ENCODE results near the gene KIF18B. TPM values are rescaled to one million over a fixed set of nuclear protein-coding genes. Genes with fewer than 3 reads are reported as not detected.

KIF18B gene
- polyA plus RNA-seq, 1 donor, result 7.7 TPM

DNA sequence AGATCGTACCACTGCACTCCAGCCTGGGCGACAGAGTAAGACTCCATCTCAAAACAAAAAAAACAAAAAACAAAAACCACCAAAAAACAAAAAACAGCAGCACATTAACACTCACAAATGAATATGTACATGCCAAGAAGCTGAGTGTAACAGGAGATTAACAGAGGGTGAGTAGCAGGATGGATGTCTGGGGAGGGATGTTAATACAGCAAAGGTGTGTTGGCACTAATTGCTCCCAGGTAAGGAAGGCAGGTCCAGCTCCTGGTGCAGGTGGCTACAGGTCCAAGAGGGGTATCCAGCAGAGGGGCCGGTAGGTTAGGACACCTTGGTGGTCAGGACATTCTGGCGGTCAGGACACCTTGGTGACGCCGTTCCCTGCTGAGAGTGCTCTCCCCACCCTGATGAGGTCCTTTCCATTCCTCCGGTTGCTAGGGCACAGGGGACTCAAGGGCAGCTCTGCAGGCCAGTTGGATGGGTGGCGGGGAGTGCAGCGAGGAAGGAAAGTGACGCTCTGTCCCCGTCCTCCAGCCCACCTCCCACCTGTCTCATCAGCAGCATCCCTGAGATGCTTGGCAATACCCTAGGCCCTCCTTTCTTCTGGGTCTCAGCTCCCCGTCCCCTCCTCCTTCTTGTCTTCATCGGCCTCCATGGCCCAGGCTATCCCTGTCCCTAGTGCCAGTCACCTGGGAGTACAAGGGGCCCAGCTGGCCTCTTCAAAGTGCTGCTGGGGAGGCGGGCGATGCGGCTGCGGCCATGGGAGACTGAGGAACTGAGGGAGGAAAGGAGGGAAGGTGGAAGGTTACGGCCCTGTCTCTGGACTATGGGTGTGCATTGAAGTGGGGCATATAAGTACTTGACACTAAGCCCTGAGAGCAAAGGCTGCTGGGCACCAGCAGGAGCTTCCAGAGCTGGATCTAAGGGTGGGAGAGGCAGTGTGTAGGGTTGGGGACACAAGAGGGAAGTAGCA lies 21.6 kb downstream of the KIF18B start:
- Histone ChIP-seq H3K36me3 (ENCODE audit: control insufficient read depth, insufficient read depth, low read length) (peaks cover 23% of the 10 kb centered on the region), H3K27ac (ENCODE audit: low read length) (no peak overlapping the region), H3K27me3 (ENCODE audit: control insufficient read depth, insufficient read depth, low read length) (peaks cover 17% of the 10 kb centered on the region), H3K4me3 (ENCODE audit: low read length) (no peak overlapping the region), H3K4me1 (ENCODE audit: control insufficient read depth, insufficient read depth, low read length) (no peaks in the 10 kb centered on the region), H3K9me3 (ENCODE audit: control insufficient read depth, low read depth, low read length) (no peaks in the 10 kb centered on the region)
- DNase-seq, result no peak
- WGBS (ENCODE audit: insufficient coverage, low lambda C conversion rate), result 100% methylated on average over 2 of the region's 18 CpGs

DNA sequence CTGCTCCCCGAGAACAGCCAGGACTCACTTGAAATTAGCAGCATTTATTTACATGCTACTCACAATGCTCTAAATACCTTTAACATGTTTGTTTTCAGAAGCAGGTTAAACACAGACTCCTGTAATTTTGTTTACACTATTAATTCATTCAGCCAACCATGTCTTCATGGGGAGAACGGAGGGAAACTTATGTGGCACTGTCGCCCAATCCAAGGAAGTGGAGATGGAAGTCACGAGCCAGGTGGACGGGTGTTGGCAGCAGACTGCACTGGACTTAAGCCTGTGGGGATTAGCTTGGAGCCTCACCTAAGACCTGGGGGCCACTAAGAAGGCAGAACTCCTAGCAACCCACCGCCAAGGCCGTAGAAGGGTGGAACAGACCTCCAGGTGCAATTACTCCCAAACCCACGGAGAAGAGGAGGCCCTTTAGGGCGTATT lies 23.4 kb downstream of the KIF18B start:
- DNase-seq, result peak in 1 of 2 donors; percentile 24
- WGBS (ENCODE audit: insufficient coverage, low lambda C conversion rate), result no CpG with 5 or more reads among the region's 9 CpGs

DNA sequence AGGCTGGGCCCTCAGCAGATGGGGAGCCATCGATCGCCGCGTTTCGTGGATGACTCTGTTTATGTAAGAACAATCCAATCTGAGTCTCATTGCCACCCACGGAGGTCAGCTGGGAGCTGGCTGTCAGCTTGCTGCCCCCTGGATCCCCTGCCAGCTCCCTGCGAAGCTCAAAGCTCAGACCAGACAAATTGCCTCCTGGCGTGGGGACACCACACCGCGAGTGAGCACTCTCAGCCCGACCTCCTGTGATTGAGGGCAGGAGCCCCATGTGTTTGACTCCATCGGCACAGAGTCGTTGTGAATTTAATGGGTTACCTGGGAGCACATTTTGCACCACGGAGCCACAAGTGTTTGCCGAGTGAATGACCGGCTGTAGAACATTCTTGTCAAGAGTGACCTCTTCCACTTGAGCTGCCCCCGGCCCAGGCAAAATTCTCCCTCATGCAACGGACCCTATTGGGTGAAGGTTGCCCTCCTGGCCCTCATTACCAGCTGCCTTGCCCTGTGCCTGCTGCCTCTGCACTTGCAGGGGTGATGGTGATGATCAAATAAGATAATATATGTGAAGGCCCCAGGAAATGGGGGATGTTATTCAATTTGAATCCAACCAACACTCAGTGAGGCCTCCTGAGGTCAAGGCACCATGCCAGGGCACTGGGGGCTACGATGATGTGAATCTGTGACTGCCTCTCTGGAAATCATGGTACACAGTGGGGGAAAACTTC lies 24.7 kb downstream of the KIF18B start:
- no peaks in the 10 kb centered on the region for H3K4me1 ChIP-seq (ENCODE audit: control insufficient read depth, insufficient read depth, low read length)
- peaks cover 15% of the 10 kb centered on the region for H3K36me3 ChIP-seq (ENCODE audit: control insufficient read depth, insufficient read depth, low read length)
- no peak overlapping the region for H3K27ac ChIP-seq (ENCODE audit: low read length)
- no peak for DNase-seq
- no CpG with 5 or more reads among the region's 19 CpGs for WGBS (ENCODE audit: insufficient coverage, low lambda C conversion rate)
- no peaks in the 10 kb centered on the region for H3K9me3 ChIP-seq (ENCODE audit: control insufficient read depth, low read depth, low read length)
- H3K4me3 ChIP-seq (ENCODE audit: low read length), result no peak overlapping the region
- H3K27me3 ChIP-seq (ENCODE audit: control insufficient read depth, insufficient read depth, low read length), result peaks cover 23% of the 10 kb centered on the region

More for the DNA sequence above, 23.4 kb downstream of the KIF18B start:
- Histone ChIP-seq H3K27ac (ENCODE audit: low read length) (no peak overlapping the region), H3K36me3 (ENCODE audit: control insufficient read depth, insufficient read depth, low read length) (peaks cover 17% of the 10 kb centered on the region), H3K4me1 (ENCODE audit: control insufficient read depth, insufficient read depth, low read length) (no peaks in the 10 kb centered on the region), H3K27me3 (ENCODE audit: control insufficient read depth, insufficient read depth, low read length) (peaks cover 23% of the 10 kb centered on the region), H3K4me3 (ENCODE audit: low read length) (no peak overlapping the region), H3K9me3 (ENCODE audit: control insufficient read depth, low read depth, low read length) (no peaks in the 10 kb centered on the region)

DNA sequence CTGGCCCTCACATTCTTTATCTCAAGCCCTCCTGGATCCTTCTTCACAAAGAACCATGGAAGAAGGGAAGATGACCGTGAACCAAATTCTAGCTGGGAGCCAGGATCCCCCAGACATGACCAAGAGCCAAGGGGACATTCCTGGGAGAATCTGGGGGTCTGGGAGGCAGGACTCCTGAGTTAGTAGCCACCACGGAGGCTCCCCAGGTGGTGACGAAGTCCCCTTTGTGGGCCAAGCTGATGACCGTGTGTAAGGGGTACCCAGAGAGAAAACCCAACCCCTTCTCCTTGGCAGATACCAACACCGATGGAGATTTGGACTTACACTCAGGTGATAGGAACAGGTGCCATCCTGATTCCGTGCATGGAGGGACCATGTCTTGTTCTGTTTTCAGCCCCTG lies 25.4 kb downstream of the KIF18B start:
- Histone ChIP-seq H3K9me3 (ENCODE audit: control insufficient read depth, low read depth, low read length) (no peaks in the 10 kb centered on the region), H3K27ac (ENCODE audit: low read length) (no peak overlapping the region), H3K27me3 (ENCODE audit: control insufficient read depth, insufficient read depth, low read length) (peaks cover 23% of the 10 kb centered on the region), H3K4me1 (ENCODE audit: control insufficient read depth, insufficient read depth, low read length) (no peaks in the 10 kb centered on the region), H3K36me3 (ENCODE audit: control insufficient read depth, insufficient read depth, low read length) (peaks cover 7% of the 10 kb centered on the region), H3K4me3 (ENCODE audit: low read length) (no peak overlapping the region)
- WGBS (ENCODE audit: insufficient coverage, low lambda C conversion rate), result no CpG with 5 or more reads among the region's 6 CpGs
- DNase-seq, result no peak

DNA sequence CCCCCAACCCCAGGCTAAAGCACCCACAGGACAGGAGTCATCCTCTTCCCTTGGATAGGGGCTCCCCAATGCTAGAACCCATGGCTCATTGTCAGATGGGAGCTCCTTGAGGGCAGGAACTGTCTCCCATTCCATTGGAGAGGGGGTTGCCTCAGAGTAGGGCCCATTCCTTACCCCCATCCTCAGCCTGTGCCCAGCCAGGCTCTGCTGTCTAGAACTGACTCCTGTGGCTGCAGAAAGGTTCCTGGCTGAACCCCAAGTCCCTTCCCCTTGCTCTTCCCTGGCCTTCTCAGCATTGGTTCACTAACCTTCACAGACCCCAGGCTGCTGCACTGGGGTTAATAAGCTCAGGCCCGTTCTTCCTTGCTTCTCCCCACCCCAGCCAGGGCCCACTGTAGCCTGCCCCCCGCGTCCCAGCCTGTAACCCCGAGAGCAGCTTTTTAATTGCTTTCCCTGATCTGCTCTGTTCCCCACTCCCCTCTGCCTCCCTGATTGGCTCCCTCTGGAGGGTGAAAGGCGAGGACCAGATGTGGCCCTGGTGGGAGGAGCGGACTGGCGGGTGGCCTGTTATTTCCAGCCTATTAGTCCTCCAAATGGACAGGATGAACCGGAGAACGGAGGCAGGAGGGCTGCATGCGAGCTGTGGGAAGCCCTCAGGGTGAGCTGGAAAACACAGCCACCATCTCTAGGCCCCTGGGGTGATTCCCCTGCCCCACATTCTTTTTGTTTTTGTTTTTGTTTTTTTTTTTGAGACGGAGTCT lies 26.3 kb downstream of the KIF18B start:
- Histone ChIP-seq H3K4me3 (ENCODE audit: low read length) (no peak overlapping the region), H3K9me3 (ENCODE audit: control insufficient read depth, low read depth, low read length) (no peaks in the 10 kb centered on the region), H3K27me3 (ENCODE audit: control insufficient read depth, insufficient read depth, low read length) (peaks cover 23% of the 10 kb centered on the region), H3K4me1 (ENCODE audit: control insufficient read depth, insufficient read depth, low read length) (peaks cover under 1% of the 10 kb centered on the region), H3K27ac (ENCODE audit: low read length) (no peak overlapping the region), H3K36me3 (ENCODE audit: control insufficient read depth, insufficient read depth, low read length) (peaks cover 3% of the 10 kb centered on the region)
- DNase-seq, result no peak
- 67% methylated on average over 1 of the region's 11 CpGs for WGBS (ENCODE audit: insufficient coverage, low lambda C conversion rate)

DNA sequence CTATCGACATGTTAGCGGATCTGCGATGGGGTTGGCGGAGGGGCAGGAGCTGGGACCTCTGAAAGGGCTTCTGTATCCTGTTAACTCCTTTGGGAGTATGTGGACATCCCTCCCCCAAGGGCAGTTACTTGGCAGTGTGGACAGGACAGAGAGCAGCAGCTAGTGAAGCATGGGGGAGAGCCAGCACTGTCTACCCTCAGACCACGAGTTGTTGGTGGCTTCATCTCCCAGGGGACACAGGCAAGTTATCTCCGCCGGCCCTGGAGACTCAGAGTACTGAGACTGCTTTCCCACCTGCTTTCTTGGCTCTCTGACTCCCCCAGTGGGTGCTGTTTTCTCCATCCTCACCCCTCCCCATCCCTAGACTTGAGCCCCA lies 27.0 kb downstream of the KIF18B start:
- 60% methylated on average over 2 of the region's 7 CpGs for WGBS (ENCODE audit: insufficient coverage, low lambda C conversion rate)
- H3K4me3 ChIP-seq (ENCODE audit: low read length), result no peak overlapping the region
- no peaks in the 10 kb centered on the region for H3K9me3 ChIP-seq (ENCODE audit: control insufficient read depth, low read depth, low read length)
- H3K27ac ChIP-seq (ENCODE audit: low read length), result no peak overlapping the region
- no peaks in the 10 kb centered on the region for H3K36me3 ChIP-seq (ENCODE audit: control insufficient read depth, insufficient read depth, low read length)
- DNase-seq, result no peak
- H3K27me3 ChIP-seq (ENCODE audit: control insufficient read depth, insufficient read depth, low read length), result peaks cover 23% of the 10 kb centered on the region
- peaks cover 5% of the 10 kb centered on the region for H3K4me1 ChIP-seq (ENCODE audit: control insufficient read depth, insufficient read depth, low read length)

DNA sequence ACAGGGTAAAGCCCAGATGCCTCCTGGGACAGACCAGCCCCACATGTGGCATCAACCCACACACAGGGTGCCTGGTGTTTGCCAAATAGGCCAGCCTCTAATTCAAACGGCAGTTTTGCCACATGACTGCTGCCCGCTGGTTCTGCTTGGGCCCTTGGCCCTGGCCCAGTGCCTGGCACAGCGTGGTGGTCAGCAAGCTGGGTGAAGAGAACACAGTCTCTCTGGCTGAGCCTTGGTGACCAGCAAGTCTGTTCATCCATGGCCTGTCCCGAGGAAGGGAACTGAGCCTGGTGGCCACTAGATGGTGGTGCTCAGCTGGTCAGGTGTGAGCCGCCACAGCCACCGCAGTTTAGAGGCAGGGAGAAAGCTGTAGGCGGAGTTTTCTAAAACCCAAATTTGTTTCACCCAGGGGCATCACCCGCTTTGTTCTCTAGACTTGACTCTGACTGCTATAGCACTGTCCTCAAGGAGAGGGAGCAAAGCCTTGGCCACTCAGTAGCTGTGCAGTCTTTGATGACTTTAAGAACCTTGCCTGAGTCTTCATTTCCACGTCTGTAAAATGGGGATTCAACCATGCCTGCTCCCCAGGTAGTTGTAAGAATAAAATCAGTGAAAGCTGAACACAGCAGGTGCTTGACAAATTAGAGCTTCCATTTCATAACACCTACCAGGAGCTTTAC lies 27.5 kb downstream of the KIF18B start:
- H3K9me3 ChIP-seq (ENCODE audit: control insufficient read depth, low read depth, low read length), result no peaks in the 10 kb centered on the region
- no peak overlapping the region for H3K27ac ChIP-seq (ENCODE audit: low read length)
- no peak overlapping the region for H3K4me3 ChIP-seq (ENCODE audit: low read length)
- H3K27me3 ChIP-seq (ENCODE audit: control insufficient read depth, insufficient read depth, low read length), result peaks cover 23% of the 10 kb centered on the region
- DNase-seq, result peak; percentile 54 to 62
- H3K36me3 ChIP-seq (ENCODE audit: control insufficient read depth, insufficient read depth, low read length), result no peaks in the 10 kb centered on the region
- peaks cover 5% of the 10 kb centered on the region for H3K4me1 ChIP-seq (ENCODE audit: control insufficient read depth, insufficient read depth, low read length)
- no CpG with 5 or more reads among the region's 9 CpGs for WGBS (ENCODE audit: insufficient coverage, low lambda C conversion rate)

DNA sequence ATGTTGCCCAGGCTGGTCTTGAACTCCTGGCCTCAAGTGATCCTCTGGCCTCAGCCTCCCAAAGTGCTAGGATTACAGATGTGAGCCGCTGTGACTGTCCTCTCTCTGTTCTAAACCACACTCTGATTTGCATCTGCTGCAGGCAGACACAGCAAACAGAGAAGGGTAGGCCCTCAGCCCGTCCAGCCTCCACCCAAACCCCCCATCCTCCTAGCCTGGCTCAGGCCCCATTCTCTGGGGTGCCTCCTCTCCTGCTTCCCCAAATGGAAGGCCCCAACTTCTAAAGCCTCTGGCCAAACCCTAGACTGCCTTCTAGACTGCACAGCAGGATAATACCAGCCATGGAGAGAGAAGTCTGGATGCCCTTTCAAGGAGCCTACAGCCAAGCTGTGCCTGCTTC lies 28.2 kb downstream of the KIF18B start:
- H3K36me3 ChIP-seq (ENCODE audit: control insufficient read depth, insufficient read depth, low read length), result no peaks in the 10 kb centered on the region
- DNase-seq, result no peak
- H3K27ac ChIP-seq (ENCODE audit: low read length), result no peak overlapping the region
- H3K4me3 ChIP-seq (ENCODE audit: low read length), result no peak overlapping the region
- peaks cover 23% of the 10 kb centered on the region for H3K27me3 ChIP-seq (ENCODE audit: control insufficient read depth, insufficient read depth, low read length)
- H3K4me1 ChIP-seq (ENCODE audit: control insufficient read depth, insufficient read depth, low read length), result peaks cover 5% of the 10 kb centered on the region
- no CpG with 5 or more reads among the region's 2 CpGs for WGBS (ENCODE audit: insufficient coverage, low lambda C conversion rate)
- H3K9me3 ChIP-seq (ENCODE audit: control insufficient read depth, low read depth, low read length), result no peaks in the 10 kb centered on the region

DNA sequence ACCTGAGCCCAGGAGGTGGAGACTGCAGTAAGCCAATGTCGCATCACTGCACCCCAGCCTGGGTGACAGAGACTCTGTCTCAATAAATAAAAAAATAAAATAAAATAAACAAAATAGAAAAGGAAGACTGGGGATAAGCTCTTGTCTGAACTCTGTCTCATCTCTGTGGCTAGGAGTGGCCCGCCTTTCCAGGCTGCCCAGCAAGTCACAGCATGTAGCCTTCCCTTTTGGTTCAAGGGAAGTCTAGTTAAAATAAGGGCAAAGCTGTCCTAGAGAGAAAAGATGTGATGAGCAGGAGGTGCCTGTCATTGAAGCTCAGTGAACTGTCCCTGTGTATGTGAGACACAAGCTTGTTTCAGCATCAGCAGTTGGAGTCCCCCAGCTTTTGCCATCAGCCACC lies 29.6 kb downstream of the KIF18B start:
- 90% methylated on average over 2 of the region's 2 CpGs for WGBS (ENCODE audit: insufficient coverage, low lambda C conversion rate)
- no peak for DNase-seq
- Histone ChIP-seq H3K36me3 (ENCODE audit: control insufficient read depth, insufficient read depth, low read length) (no peaks in the 10 kb centered on the region), H3K9me3 (ENCODE audit: control insufficient read depth, low read depth, low read length) (no peaks in the 10 kb centered on the region), H3K4me3 (ENCODE audit: low read length) (no peak overlapping the region), H3K27ac (ENCODE audit: low read length) (no peak overlapping the region), H3K4me1 (ENCODE audit: control insufficient read depth, insufficient read depth, low read length) (peaks cover 5% of the 10 kb centered on the region), H3K27me3 (ENCODE audit: control insufficient read depth, insufficient read depth, low read length) (peaks cover 28% of the 10 kb centered on the region)
